NOMO-1 (cell line): ENCODE results near the gene FHOD3.
A peak's percentile ranks its signal among the peaks of the same experiment; 100 is the strongest.

Experiments used
- DNase-seq, 2 experiments: peaks; one replicate each; lab custom pipeline; 2025; ENCODE audit not compliant: unreplicated experiment in 2 of 2; lab: John Stamatoyannopoulos, UW

The FHOD3 gene

GRCh38 chr18:36610661-36611060, 313.1 kb downstream of the FHOD3 start:
- no peak for DNase-seq

DNA sequence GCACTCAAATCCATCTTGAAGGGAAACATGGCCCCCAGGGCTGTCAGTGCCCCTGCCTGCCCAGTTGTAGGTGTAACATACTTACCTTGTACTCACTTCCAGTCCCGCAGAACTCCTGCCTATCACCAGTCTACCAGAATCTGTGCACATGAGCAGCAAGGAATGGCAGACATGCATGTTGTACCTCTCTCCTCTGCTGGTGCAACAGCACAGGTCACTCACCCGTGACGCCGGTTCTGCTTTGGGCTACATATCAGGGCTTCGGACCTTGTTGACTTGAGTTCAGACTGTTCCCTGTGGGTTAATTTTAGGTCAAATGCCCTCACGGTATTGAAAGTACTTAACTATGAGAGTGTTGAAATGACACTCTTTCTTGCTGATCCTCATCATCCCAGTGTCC, 315.6 kb downstream of the FHOD3 start:
- no peak for DNase-seq

DNA sequence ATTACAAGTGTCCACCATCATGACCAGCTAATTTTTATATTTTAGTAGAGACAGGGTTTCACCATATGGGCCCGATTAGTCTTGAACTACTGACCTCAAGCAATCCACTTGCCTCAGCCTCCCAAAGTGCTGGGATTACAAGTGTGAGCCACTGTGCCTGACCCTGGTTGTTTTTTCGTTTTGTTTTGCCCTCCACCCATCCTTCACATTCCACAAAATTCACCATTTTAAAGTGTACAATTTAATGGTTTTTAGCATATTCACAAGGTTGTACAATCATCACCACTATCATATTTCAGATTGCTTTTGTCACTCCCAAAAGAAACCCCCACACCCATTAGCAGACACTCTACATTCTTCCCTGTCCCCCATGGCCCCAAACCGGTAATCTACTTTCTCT, 316.3 kb downstream of the FHOD3 start:
- DNase-seq: no peak

DNA sequence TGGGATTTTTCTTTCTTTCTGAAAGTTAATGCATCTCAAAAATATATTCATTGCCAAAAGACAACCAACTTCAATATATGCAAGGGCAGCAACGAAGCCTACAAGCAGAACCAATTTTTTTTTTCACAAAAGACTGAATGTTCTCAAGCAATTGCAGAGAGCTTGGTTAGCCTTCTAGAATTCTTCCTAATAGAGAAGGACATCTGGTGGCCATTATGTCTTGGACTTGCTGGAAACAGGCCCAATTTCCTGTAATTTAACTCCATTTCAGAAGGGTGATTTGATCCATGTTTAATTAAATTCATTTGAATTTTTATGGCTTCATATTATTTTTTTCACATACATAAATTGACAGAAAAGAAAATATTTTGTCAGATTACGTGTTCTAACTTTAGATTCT, 323.3 kb downstream of the FHOD3 start:
- no peak for DNase-seq

GRCh38 chr18:36622610-36623009, 325.1 kb downstream of the FHOD3 start:
- DNase-seq: no peak

DNA sequence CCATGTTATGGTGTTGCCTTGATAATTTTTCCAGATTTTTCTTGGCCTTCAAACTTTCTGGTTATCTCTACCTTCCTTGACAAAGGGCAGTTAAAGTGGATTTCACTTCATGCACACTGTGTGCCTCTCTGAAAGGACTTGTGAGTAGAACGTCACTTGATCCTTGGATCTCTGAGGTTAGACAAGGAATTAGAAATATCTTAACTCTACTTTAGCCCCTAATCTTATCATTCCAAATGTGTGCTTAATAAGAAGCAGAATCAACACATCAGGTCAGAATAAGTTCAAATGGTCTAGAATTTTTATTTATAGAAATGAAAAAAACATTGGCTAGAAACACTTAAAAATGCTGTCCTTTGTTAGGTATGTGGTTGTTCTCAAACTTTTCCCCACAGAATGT, 325.6 kb downstream of the FHOD3 start:
- DNase-seq: no peak

GRCh38 chr18:36623681-36624190, 326.2 kb downstream of the FHOD3 start:
- DNase-seq: no peak

- no peak for DNase-seq
Observed at GRCh38 chr18:36624451-36625167, 327.1 kb downstream of the FHOD3 start.

- no peak for DNase-seq
Observed at GRCh38 chr18:36625386-36625785, 327.9 kb downstream of the FHOD3 start.

DNA sequence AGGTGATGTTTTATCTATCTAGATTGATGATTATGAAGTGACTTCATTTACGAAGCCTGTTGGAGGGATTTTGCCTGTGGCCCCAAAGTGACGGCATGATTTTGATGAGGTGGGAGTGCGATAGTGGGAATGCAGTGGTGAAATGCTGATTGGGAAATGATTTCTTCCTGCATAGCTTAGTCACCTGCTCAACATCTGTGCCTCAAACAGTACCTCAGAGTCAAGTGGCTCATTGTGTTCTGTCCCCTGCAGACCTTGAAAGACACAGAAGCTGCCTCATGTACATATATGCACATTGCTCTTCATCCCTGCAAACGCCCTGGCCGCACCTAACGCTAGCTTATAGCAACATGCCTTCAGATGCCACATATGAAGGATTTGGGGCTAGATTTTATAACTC, 330.1 kb downstream of the FHOD3 start:
- DNase-seq: no peak

GRCh38 chr18:36628435-36629137, 331.1 kb downstream of the FHOD3 start:
- no peak for DNase-seq

DNA sequence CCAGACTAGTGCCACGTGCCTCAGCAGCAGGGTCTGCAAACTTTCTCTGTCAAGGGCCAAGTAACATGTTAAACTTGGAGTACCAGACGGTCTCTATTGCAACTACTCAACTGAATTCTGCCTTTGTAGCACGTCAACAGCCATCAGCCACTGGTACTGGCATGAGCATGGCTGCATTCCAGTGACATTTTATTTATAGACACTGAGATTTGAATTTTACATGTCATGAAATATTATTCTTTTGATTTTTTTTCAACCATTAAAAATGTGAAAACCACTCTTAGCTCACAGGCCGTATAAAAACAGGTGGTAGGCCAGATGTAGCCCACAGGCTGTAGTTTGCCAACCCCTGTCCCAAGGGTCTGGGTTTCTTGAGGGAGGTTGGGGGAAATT, 331.6 kb downstream of the FHOD3 start:
- no peak for DNase-seq

DNA sequence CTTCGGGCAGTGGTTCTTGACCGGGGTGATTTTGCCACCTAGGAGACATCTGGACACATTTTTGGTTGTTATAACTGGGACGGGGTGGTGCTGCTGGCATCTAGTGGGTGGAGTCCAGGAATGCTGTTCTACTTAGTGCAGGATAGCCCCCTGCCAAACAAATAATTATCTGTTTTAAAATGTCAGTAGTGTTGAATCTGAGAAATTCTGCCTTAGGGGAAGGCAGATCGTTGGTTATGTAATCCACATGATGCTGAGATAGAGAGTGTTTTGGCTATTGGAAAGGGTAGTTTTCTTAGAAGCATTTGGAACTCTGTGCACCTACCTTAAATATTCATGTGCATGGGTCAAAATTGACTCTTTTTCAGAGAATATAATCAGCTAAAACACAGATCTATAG, 332.3 kb downstream of the FHOD3 start:
- DNase-seq: no peak

GRCh38 chr18:36630917-36631316, 333.4 kb downstream of the FHOD3 start:
- DNase-seq: no peak

DNA sequence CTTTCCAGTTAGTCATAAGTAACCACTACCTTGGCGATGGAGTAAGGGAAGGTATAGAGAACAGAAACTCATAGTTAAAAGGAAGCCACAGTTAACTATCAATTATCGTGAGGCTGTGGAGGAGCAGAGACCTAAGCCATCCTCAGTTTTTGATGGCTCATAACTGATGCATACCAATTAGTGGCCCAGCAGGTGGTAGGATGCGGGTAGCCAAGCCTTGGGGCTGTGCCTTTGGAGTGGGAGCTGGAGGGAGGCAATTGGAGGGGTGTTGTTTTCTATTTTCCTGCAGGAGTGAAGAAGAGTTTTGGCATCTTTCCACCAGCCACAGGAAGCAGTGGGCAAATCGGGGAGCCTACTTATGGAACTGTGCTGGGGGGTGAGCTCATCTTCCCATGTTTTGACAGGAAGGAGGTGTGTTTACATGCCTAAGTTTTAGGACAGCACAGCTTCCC, 336.5 kb downstream of the FHOD3 start:
- peak in 1 of 2 experiments; percentile 32 for DNase-seq

DNA sequence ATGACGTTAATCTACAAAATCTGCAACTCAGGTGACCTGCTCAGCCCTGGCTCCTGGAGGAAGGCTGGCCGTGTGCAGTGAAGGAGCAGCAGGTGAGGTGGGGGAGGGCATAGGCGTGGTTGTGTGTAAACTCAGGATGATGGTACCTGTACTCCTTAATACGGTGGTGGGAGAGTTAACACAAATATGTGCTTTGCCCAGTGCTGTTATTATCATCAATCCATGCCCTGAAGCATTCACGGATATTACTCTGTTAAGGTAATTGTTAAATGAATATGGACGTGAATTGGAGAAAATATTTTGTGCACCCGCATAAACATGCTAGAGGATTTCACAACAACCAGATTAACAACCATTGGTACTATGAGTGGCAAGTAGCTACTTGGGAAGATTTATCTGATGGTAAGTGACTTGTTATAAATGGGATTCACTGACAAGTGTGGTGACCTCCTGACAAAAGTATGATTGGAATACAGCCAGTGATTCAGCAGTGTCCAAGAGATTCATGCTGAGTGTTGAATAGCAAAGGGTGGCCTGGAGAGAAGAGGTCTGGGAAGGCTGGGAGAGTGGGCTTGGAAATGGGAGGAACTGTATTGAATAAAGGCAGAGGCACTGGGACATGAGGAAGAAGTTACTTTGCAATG, 337.2 kb downstream of the FHOD3 start:
- no peak for DNase-seq

GRCh38 chr18:36635414-36636096, 338.0 kb downstream of the FHOD3 start:
- DNase-seq: no peak

- DNase-seq: peak in 1 of 2 experiments; percentile 58
Observed at GRCh38 chr18:36636237-36636817, 338.8 kb downstream of the FHOD3 start.

GRCh38 chr18:36638224-36638623, 340.7 kb downstream of the FHOD3 start:
- DNase-seq: no peak

GRCh38 chr18:36640021-36640952, 342.8 kb downstream of the FHOD3 start:
- DNase-seq: no peak
